Erythroblast (primary cell): Measurements from ENCODE around the gene DENND4A.

Experiments
- GATA1 ChIP-seq: IDR thresholded peaks from 2 replicates; pipeline ENCODE4 v1.6.1; 2011; ENCODE audit warnings: low read depth, mild to moderate bottlenecking, control low read depth, low read length, moderate library complexity
- POLR2A ChIP-seq: IDR thresholded peaks from 2 replicates; pipeline ENCODE4 v1.6.1; 2011; ENCODE audit warnings: mild to moderate bottlenecking, low read length

DNA sequence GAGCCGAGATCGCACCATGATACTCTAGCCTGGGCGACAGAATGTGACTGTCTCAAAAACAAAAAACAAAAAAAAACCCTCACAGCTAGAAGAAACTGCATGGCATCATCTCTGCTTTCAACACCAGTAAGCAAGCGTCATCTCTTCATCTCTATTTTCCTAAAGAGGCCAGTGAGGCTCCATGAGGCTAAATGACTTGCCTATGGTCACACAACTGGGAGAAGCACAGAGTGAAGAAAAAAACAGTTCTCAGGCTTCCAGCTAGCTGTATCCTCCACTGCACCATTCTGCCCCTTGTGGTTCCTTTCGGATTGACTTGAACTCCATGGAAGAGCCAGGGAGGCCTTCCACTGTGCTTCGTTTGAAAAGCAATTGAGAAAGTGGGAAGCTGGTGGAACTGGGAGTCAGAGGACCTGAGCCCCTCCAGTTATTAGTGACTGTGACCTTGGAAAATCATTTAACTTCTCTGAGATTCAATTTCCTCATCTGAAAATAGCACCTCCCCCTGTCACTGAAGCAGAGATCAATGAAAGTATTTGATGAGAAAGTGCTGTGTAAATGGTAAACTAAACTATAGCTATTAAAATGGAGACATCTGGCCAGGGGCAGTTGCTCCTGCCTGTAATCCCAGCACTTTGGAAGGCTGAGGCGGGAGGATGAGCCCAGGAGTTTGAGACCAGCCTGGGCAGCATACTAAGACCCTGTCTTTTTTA lies 32.1 kb upstream of the DENND4A start:
- no peak for TF ChIP-seq POLR2A
- TF ChIP-seq GATA1, result no peak
